OCI-LY3 (cell line): ENCODE measurements around the gene UBC.
"Not testable (repeated sequence)": the region's sequence is repeated elsewhere in the genome, so short reads cannot be mapped to it uniquely, and the experiment has no call there.

Experiments used
- EZH2phosphoT487 ChIP-seq: fragments of 200-600 bp; shearing (Covaris generic); IDR thresholded peaks from 2 replicates; pipeline ENCODE4 v1.6.1; 2018; ENCODE audit warnings: antibody characterized with exemption, mixed run types, low read depth
- TF ChIP-seq, protein P1 (sequence below): fragments of 200-600, 300-600 bp; sonication (generic); IDR thresholded peaks from 2 replicates; pipeline ENCODE4 v1.5.1; 2014; ENCODE audit warnings: antibody characterized with exemption, low read length, low read depth

DNA sequence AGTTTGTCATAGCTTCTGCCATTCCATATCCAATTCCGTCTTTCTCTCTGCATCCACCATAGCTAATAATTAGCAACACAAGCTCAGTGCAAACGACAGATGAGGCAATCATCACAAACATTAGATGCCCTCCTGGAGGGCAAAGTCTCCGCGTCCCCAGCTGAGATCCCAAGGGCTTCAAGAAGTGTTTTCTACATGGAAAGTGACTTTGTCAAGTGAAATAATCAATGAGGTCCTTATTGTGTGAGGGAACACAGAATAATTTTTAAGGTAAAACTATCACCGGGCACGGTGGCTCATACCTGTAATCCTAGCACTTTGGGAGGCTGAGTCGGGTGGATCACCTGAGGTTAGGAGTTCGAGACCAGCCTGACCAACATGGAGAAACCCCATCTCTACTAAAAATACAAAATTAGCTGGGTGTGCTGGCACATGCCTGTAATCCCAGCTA, 14.1 kb downstream of the UBC start:
- TF ChIP-seq, protein P1, sequence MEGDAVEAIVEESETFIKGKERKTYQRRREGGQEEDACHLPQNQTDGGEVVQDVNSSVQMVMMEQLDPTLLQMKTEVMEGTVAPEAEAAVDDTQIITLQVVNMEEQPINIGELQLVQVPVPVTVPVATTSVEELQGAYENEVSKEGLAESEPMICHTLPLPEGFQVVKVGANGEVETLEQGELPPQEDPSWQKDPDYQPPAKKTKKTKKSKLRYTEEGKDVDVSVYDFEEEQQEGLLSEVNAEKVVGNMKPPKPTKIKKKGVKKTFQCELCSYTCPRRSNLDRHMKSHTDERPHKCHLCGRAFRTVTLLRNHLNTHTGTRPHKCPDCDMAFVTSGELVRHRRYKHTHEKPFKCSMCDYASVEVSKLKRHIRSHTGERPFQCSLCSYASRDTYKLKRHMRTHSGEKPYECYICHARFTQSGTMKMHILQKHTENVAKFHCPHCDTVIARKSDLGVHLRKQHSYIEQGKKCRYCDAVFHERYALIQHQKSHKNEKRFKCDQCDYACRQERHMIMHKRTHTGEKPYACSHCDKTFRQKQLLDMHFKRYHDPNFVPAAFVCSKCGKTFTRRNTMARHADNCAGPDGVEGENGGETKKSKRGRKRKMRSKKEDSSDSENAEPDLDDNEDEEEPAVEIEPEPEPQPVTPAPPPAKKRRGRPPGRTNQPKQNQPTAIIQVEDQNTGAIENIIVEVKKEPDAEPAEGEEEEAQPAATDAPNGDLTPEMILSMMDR: not testable (repeated sequence)
- TF ChIP-seq EZH2phosphoT487: not testable (repeated sequence)
